ENCODE measurements around the gene RAB8B.

DNA sequence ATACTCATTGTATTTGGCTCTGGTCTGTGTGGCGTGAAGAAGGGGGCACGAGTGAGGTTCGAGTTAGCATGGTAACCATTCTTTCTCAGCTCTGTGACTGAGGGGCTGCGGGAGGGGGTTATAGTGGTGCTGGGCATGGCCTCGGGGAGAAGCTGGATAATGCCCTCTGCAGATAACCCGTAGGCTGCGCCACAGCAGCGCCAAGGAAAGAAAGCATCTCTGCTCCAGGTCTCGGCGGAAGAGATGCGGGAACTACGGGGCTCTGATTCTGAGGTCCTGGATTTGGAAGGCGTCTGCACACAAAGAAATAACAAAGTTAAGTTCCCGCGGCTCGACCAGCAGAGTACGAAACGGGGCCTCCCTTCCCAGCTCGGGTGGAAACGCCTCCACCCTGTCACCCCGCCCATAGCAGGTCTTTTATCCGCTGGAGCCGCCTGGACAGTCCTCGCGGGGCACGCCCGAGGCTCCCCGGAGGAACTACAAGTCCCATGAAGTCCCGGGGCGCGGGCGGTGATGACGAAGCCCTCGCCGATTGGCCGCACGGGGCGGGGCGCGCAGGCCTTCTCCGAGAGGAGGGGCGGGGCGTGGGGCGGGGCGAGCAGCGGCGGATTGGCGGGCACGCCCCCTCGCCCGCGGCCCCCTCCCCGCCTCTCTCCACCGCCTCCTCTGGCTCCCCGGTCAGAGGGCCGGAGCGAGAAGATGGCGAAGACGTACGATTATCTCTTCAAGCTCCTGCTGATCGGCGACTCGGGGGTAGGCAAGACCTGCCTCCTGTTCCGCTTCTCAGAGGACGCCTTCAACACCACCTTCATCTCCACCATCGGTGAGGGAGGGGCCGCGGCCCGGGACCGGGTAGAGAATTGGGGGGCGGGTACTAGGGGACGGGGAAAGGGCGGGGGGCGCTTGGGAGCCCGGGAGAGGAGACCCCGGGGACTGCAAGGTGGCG, at the start of gene RAB8B:
- TF ChIP-seq CTCF (IDR thresholded peaks at IDR 0.05) (no peak), POLR2AphosphoS5 (IDR thresholded peaks at IDR 0.05; ENCODE audit: low read depth, low read length) (peak; percentile 30; the same call in 1 of the 2 replicates), REST (IDR thresholded peaks at IDR 0.05; ENCODE audit: insufficient read depth in 1 of 2, low read depth in 2 of 2, low read length in 1 of 2) (no peak)
